ENCODE results near the gene ZNF627. TPM values are rescaled to one million over a fixed set of nuclear protein-coding genes. Genes with fewer than 3 reads are reported as not detected.
"Not testable (repeated sequence)": the region's sequence is repeated elsewhere in the genome, so short reads cannot be mapped to it uniquely, and the experiment has no call there.

The ZNF627 gene
- total and polyA plus RNA-seq, 8 donors = 10.5 to 42.4 (median 34.6) TPM

- TF ChIP-seq, protein P1, sequence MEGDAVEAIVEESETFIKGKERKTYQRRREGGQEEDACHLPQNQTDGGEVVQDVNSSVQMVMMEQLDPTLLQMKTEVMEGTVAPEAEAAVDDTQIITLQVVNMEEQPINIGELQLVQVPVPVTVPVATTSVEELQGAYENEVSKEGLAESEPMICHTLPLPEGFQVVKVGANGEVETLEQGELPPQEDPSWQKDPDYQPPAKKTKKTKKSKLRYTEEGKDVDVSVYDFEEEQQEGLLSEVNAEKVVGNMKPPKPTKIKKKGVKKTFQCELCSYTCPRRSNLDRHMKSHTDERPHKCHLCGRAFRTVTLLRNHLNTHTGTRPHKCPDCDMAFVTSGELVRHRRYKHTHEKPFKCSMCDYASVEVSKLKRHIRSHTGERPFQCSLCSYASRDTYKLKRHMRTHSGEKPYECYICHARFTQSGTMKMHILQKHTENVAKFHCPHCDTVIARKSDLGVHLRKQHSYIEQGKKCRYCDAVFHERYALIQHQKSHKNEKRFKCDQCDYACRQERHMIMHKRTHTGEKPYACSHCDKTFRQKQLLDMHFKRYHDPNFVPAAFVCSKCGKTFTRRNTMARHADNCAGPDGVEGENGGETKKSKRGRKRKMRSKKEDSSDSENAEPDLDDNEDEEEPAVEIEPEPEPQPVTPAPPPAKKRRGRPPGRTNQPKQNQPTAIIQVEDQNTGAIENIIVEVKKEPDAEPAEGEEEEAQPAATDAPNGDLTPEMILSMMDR (IDR thresholded peaks at IDR 0.05) = no peak
- Histone ChIP-seq H3K36me3 (no peaks in the 10 kb centered on the region), H3K27me3 (no peaks in the 10 kb centered on the region), H3K9me3 (no peaks in the 10 kb centered on the region), H3K27ac (no peak overlapping the region), H3K4me1 (peaks cover 0 to 6% of the 10 kb centered on the region in 2 donors), H3K4me3 (peak overlapping the region in 1 of 2 donors; percentile 25)
- ATAC-seq = no peak
- DNase-seq = no peak
- intact Hi-C loops (cut with DNase I) = no loop called here
Observed at GRCh38 chr19:11566164-11566563, 31.1 kb upstream of the ZNF627 start.

- peaks cover 0 to 6% of the 10 kb centered on the region in 2 donors for H3K4me1 ChIP-seq
- H3K4me3 ChIP-seq = no peak overlapping the region
- intact Hi-C loops (cut with DNase I) = no loop called here
- H3K36me3 ChIP-seq = peaks cover 0 to 4% of the 10 kb centered on the region in 2 donors
- no peak for ATAC-seq
- no peaks in the 10 kb centered on the region for H3K27me3 ChIP-seq
- DNase-seq = no peak
- no peak overlapping the region for H3K27ac ChIP-seq
- TF ChIP-seq, protein P1 (IDR thresholded peaks at IDR 0.05) = no peak
- H3K9me3 ChIP-seq = no peaks in the 10 kb centered on the region
Observed at GRCh38 chr19:11570039-11570462, 27.2 kb upstream of the ZNF627 start.

DNA sequence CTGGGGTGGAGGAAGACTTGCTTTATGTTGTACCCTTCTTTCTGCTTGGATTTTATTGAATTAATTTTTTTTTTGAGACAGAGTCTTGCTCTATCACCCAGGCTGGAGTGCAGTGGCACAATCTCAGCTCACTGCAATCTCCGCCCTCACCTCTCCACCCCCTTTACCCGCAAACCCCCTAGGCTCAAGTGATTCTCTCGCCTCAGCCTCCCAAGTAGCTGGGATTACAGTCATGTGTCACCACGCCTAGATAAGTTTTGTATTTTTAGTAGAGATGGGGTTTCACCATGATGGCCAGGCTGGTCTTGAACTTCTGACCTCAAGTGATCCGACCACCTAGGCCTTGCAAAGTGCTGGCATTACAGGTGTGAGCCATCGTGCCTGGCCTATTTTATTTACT is 23.9 kb upstream of the ZNF627 start:
- H3K4me3 ChIP-seq; H3K9me3 ChIP-seq; DNase-seq; ATAC-seq; intact Hi-C loops (cut with DNase I); H3K27me3 ChIP-seq; H3K27ac ChIP-seq: not testable (repeated sequence)
- Histone ChIP-seq H3K36me3 (peaks cover 0 to 20% of the 10 kb centered on the region in 2 donors), H3K4me1 (peaks cover 0 to 31% of the 10 kb centered on the region in 2 donors)

- DNase-seq; H3K4me3 ChIP-seq; H3K27me3 ChIP-seq; ATAC-seq; intact Hi-C loops (cut with DNase I); H3K27ac ChIP-seq; H3K9me3 ChIP-seq: not testable (repeated sequence)
- Histone ChIP-seq H3K36me3 (peaks cover 0 to 20% of the 10 kb centered on the region in 2 donors), H3K4me1 (peaks cover 0 to 33% of the 10 kb centered on the region in 2 donors)
Observed at GRCh38 chr19:11573763-11574162, 23.5 kb upstream of the ZNF627 start.

GRCh38 chr19:11574689-11575088 is 22.6 kb upstream of the ZNF627 start:
- Histone ChIP-seq H3K4me1 (peaks cover 0 to 38% of the 10 kb centered on the region in 2 donors), H3K9me3 (no peaks in the 10 kb centered on the region), H3K27me3 (peaks cover 0 to 16% of the 10 kb centered on the region in 2 donors), H3K36me3 (peaks cover 0 to 20% of the 10 kb centered on the region in 2 donors), H3K4me3 (no peak overlapping the region), H3K27ac (no peak overlapping the region)
- intact Hi-C loops (cut with DNase I) = no loop called here
- no peak for DNase-seq
- TF ChIP-seq, protein P1 (IDR thresholded peaks at IDR 0.05) = no peak
- ATAC-seq = no peak

GRCh38 chr19:11576227-11576626 is 21.1 kb upstream of the ZNF627 start:
- TF ChIP-seq, protein P1 (IDR thresholded peaks at IDR 0.05) = no peak
- no peaks in the 10 kb centered on the region for H3K9me3 ChIP-seq
- ATAC-seq = no peak
- peak overlapping the region in 1 of 2 donors; percentile 80 for H3K27ac ChIP-seq
- peaks cover 0 to 53% of the 10 kb centered on the region in 2 donors for H3K4me1 ChIP-seq
- peak in 1 of 4 donors; percentile 78 for DNase-seq
- H3K36me3 ChIP-seq = peaks cover 0 to 20% of the 10 kb centered on the region in 2 donors
- H3K27me3 ChIP-seq = peaks cover 0 to 16% of the 10 kb centered on the region in 2 donors
- peak overlapping the region in 1 of 2 donors; percentile 56 for H3K4me3 ChIP-seq
- intact Hi-C loops (cut with DNase I) = no loop called here

Measured in left lung (tissue), 10 donors.